HG03565 (cell line): Measurements from ENCODE around the gene GPATCH11.

ENCODE experiments used
- ATAC-seq: cut with Tn5 transposase; IDR thresholded peaks from one replicate; pipeline ENCODE4 v1.9.1; 2021; ENCODE audit warnings: mild to moderate bottlenecking, moderate library complexity; ENCODE audit not compliant: unreplicated experiment

GPATCH11 gene

GRCh38 chr2:37104178-37104577 lies 19.9 kb downstream of the GPATCH11 start:
- ATAC-seq: no peak

- no peak for ATAC-seq
These were observed 20.8 kb downstream of the GPATCH11 start for GRCh38 chr2:37105150-37105549.

GRCh38 chr2:37109523-37109922 lies 25.2 kb downstream of the GPATCH11 start:
- no peak for ATAC-seq

- ATAC-seq: no peak
These were observed 26.2 kb downstream of the GPATCH11 start for GRCh38 chr2:37110306-37111212.

- no peak for ATAC-seq
These were observed 27.6 kb downstream of the GPATCH11 start for GRCh38 chr2:37111958-37112357.

- no peak for ATAC-seq
These were observed 33.2 kb downstream of the GPATCH11 start for GRCh38 chr2:37117566-37117965.

GRCh38 chr2:37119157-37119556 lies 34.8 kb downstream of the GPATCH11 start:
- ATAC-seq: no peak

GRCh38 chr2:37125416-37125815 lies 41.1 kb downstream of the GPATCH11 start:
- ATAC-seq: no peak

- no peak for ATAC-seq
These were observed 48.6 kb downstream of the GPATCH11 start for GRCh38 chr2:37132914-37133313.

- ATAC-seq: no peak
These were observed 58.2 kb downstream of the GPATCH11 start for GRCh38 chr2:37142546-37142945.

- ATAC-seq: no peak
These were observed 59.7 kb downstream of the GPATCH11 start for GRCh38 chr2:37143974-37144373.

- no peak for ATAC-seq
These were observed 61.7 kb downstream of the GPATCH11 start for GRCh38 chr2:37146062-37146461.

- ATAC-seq: no peak
These were observed 64.0 kb downstream of the GPATCH11 start for GRCh38 chr2:37148325-37148724.
